Hepatocyte (in vitro differentiated cells): Measurements from ENCODE around the gene RABGAP1. TPM values are rescaled to one million over a fixed set of nuclear protein-coding genes. Genes with fewer than 3 reads are reported as not detected.

ENCODE experiments used
- DNase-seq: peaks from one replicate; pipeline ENCODE4 v3.0.0-alpha.2; 2016; ENCODE audit warnings: low spot score
- H2AFZ ChIP-seq: fragments of 200-600 bp; sonication (generic); 2 replicates; pipeline ENCODE4 v1.6.0; 2016; ENCODE audit warnings: antibody characterized with exemption, mild to moderate bottlenecking
- H3K27ac ChIP-seq: fragments of 200-600 bp; sonication (generic); 2 replicates; pipeline ENCODE4 v1.5.1; 2016; ENCODE audit warnings: mild to moderate bottlenecking
- H3K27me3 ChIP-seq: fragments of 200-600 bp; sonication (generic); 2 replicates; pipeline ENCODE4 v1.6.1; 2016
- H3K36me3 ChIP-seq: fragments of 200-600 bp; sonication (generic); replicated peaks from 2 replicates; pipeline ENCODE4 v1.5.1; 2016; ENCODE audit warnings: low read depth; ENCODE audit not compliant: insufficient read depth
- H3K4me1 ChIP-seq: fragments of 200-600 bp; sonication (generic); 2 replicates; pipeline ENCODE4 v1.5.1; 2016; ENCODE audit warnings: mild to moderate bottlenecking, moderate library complexity; ENCODE audit not compliant: insufficient read depth
- H3K4me2 ChIP-seq: fragments of 200-600 bp; sonication (generic); 2 replicates; pipeline ENCODE4 v1.6.0; 2016
- H3K4me3 ChIP-seq: fragments of 200-600 bp; sonication (generic); 2 replicates; pipeline ENCODE4 v1.5.1; 2016; ENCODE audit warnings: mild to moderate bottlenecking
- H3K79me2 ChIP-seq: fragments of 200-600 bp; sonication (generic); 2 replicates; pipeline ENCODE4 v1.6.0; 2017; ENCODE audit warnings: mild to moderate bottlenecking
- H3K9me2 ChIP-seq: fragments of 200-600 bp; sonication (generic); replicated peaks from 2 replicates; pipeline ENCODE4 v1.6.0; 2017; ENCODE audit warnings: mild to moderate bottlenecking; ENCODE audit not compliant: insufficient read depth
- H3K9me3 ChIP-seq: fragments of 200-600 bp; sonication (generic); 2 replicates; pipeline ENCODE4 v1.5.1; 2016; ENCODE audit warnings: low read depth, mild to moderate bottlenecking
- H4K20me1 ChIP-seq: fragments of 200-600 bp; sonication (generic); 2 replicates; pipeline ENCODE4 v1.6.0; 2016; ENCODE audit warnings: mild to moderate bottlenecking; ENCODE audit not compliant: insufficient read depth, poor library complexity, severe bottlenecking
- EZH2 ChIP-seq: fragments of 200-600 bp; sonication (generic); IDR thresholded peaks from 2 replicates; pipeline ENCODE4 v1.6.1; 2016; ENCODE audit warnings: antibody characterized with exemption, mild to moderate bottlenecking, borderline replicate concordance
- EZH2phosphoT487 ChIP-seq: fragments of 200-600 bp; sonication (generic); IDR thresholded peaks from one replicate; pipeline ENCODE4 v1.6.1; 2018; ENCODE audit warnings: antibody characterized with exemption, mild to moderate bottlenecking, low read depth, moderate library complexity; ENCODE audit not compliant: unreplicated experiment, severe bottlenecking
- WGBS: methylation state at CpG from one replicate; pipeline ENCODE4 v1.1.6; 2016; ENCODE audit warnings: low lambda C conversion rate; ENCODE audit errors: missing lambda C conversion rate; 5-methylcytosine and 5-hydroxymethylcytosine counted together
- polyA plus RNA-seq: library from polyadenylated mRNA; unstranded; fragments of >200 nt; fragmentation: Nextera tagmentation; extraction: Ambion mirVana; gene quantifications from 2 replicates; pipeline ENCODE4 v1.2.1, GENCODE V29; 2016
- total RNA-seq: library from RNA; depleted of rRNA; stranded (reverse); fragments of >200 nt; gene quantifications from 2 replicates; pipeline ENCODE4 v1.2.3, GENCODE V29; 2014
- TF ChIP-seq, protein P1 (sequence below): fragments of 200-600 bp; sonication (generic); IDR thresholded peaks from 2 replicates; pipeline ENCODE4 v1.5.1; 2016; ENCODE audit warnings: antibody characterized with exemption, mild to moderate bottlenecking; ENCODE audit not compliant: poor library complexity

RABGAP1 gene
- total and polyA plus RNA-seq, 2 experiments from 2014 or later = 26.8 to 58.4 TPM

DNA sequence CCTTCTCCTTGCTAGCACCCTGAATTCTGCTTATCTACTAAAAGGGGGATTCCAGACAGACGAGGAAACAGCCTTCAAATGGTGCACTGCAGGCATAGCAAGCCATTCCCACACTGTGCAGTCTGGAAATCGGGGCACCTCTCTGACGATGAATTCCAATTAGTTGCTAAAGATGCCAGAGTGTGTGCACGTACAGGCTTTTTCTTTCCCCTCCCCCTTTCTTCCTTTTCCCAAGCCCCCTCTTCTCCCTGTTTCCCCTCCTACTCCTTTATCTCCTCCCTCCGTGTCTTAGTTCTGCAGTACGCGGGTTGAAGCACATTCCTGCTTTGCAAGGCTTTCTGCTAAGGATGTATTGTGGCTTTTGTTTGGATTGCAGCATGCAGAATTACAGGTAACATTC, 92.5 kb downstream of the RABGAP1 start, which contains the start of gene GPR21:
Gene GPR21 (plus strand): TSS at position 316 of the 400 bp plus-strand sequence. CDS start 900 bp downstream, outside the sequence.
- Histone ChIP-seq H4K20me1 (no peaks in the 10 kb centered on the region), H2AFZ (no peak within 1 kb of the TSS), H3K9me3 (no peaks in the 10 kb centered on the region), H3K4me2 (peak within 1 kb of the TSS; percentile 50), H3K9me2 (no peaks in the 10 kb centered on the region), H3K4me3 (no peak within 1 kb of the TSS), H3K27me3 (no peaks in the 10 kb centered on the region), H3K27ac (no peak within 1 kb of the TSS), H3K36me3 (no peaks in the 10 kb centered on the region), H3K4me1 (no peaks in the 10 kb centered on the region), H3K79me2 (peaks cover 13% of the 10 kb centered on the region)
- 30% methylated on average over 7 of the region's 7 CpGs for WGBS
- DNase-seq = peak; percentile 10
- TF ChIP-seq EZH2phosphoT487 (no peak), EZH2 (no peak)
- TF ChIP-seq, protein P1, sequence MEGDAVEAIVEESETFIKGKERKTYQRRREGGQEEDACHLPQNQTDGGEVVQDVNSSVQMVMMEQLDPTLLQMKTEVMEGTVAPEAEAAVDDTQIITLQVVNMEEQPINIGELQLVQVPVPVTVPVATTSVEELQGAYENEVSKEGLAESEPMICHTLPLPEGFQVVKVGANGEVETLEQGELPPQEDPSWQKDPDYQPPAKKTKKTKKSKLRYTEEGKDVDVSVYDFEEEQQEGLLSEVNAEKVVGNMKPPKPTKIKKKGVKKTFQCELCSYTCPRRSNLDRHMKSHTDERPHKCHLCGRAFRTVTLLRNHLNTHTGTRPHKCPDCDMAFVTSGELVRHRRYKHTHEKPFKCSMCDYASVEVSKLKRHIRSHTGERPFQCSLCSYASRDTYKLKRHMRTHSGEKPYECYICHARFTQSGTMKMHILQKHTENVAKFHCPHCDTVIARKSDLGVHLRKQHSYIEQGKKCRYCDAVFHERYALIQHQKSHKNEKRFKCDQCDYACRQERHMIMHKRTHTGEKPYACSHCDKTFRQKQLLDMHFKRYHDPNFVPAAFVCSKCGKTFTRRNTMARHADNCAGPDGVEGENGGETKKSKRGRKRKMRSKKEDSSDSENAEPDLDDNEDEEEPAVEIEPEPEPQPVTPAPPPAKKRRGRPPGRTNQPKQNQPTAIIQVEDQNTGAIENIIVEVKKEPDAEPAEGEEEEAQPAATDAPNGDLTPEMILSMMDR = no peak

DNA sequence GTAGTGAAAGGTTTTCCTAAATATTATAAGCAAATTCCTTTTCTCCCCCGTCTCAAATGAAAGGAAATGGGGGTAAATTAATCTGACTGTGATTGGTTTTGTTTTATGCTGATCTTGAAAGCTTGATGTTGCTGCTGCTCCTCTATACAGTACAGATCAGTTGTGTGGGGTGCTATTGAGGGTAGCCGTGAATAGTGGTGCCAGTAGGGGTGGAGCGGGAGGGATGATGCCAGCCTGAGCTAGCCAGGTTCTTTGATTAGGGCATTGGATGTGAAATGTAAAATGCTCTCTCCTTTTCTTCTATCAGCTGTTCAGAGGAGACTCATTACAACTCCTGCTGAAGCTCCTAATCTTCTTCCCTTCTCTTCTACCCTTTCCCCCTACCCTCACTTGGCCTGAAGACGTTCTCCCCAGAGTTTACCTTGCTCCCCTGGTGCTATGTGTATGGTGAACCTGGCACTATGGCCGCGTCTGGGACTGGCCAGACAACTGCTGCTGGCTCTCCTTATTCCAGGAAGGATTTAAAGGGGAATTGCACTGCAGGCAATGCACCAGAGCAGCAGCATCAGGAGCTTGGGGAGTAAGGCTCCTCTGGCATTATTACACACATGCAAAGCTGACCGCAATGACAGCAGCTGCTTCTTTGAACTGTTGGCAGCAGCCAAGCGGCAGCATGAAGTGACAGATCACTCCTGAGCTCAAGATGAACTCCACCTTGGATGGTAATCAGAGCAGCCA, 93.2 kb downstream of the RABGAP1 start:
- H3K4me2 ChIP-seq = peak overlapping the region; percentile 50
- DNase-seq = peak; percentile 8
- H3K79me2 ChIP-seq = peaks cover 13% of the 10 kb centered on the region
- TF ChIP-seq EZH2 (no peak), EZH2phosphoT487 (no peak)
- TF ChIP-seq, protein P1 = no peak
- H3K4me1 ChIP-seq = no peaks in the 10 kb centered on the region
- H2AFZ ChIP-seq = no peak overlapping the region
- 73% methylated on average over 8 of the region's 8 CpGs for WGBS
- H3K9me3 ChIP-seq = no peaks in the 10 kb centered on the region
- no peaks in the 10 kb centered on the region for H3K27me3 ChIP-seq
- no peak overlapping the region for H3K27ac ChIP-seq
- no peaks in the 10 kb centered on the region for H3K9me2 ChIP-seq
- no peaks in the 10 kb centered on the region for H3K36me3 ChIP-seq
- no peak overlapping the region for H3K4me3 ChIP-seq
- no peaks in the 10 kb centered on the region for H4K20me1 ChIP-seq

DNA sequence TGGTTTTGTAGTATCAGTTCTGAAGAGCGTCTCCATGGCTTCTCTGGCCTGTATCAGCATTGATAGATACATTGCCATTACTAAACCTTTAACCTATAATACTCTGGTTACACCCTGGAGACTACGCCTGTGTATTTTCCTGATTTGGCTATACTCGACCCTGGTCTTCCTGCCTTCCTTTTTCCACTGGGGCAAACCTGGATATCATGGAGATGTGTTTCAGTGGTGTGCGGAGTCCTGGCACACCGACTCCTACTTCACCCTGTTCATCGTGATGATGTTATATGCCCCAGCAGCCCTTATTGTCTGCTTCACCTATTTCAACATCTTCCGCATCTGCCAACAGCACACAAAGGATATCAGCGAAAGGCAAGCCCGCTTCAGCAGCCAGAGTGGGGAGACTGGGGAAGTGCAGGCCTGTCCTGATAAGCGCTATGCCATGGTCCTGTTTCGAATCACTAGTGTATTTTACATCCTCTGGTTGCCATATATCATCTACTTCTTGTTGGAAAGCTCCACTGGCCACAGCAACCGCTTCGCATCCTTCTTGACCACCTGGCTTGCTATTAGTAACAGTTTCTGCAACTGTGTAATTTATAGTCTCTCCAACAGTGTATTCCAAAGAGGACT, 94.2 kb downstream of the RABGAP1 start:
- WGBS = 89% methylated on average over 13 of the region's 13 CpGs
- Histone ChIP-seq H3K9me3 (no peaks in the 10 kb centered on the region), H3K36me3 (no peaks in the 10 kb centered on the region), H2AFZ (no peak overlapping the region), H3K4me2 (peak overlapping the region; percentile 9), H4K20me1 (no peaks in the 10 kb centered on the region), H3K4me3 (no peak overlapping the region), H3K9me2 (no peaks in the 10 kb centered on the region), H3K27me3 (no peaks in the 10 kb centered on the region), H3K79me2 (peaks cover 13% of the 10 kb centered on the region), H3K4me1 (no peaks in the 10 kb centered on the region), H3K27ac (no peak overlapping the region)
- no peak for TF ChIP-seq EZH2
- no peak for TF ChIP-seq EZH2phosphoT487
- TF ChIP-seq, protein P1 = no peak
- DNase-seq = no peak
